OCI-LY3 (cell line): Measurements from ENCODE around the gene RAB31.

Experiments used
- H2AFZ ChIP-seq: fragments of 200-600, 300-600 bp; shearing (Covaris generic); 2 replicates; pipeline ENCODE4 v1.6.0; 2014; ENCODE audit warnings: antibody characterized with exemption, low read depth, low read length
- H3K27ac ChIP-seq: fragments of 200-600, 300-600 bp; sonication (generic); 2 replicates; pipeline ENCODE4 v1.5.1; 2014; ENCODE audit warnings: mild to moderate bottlenecking, low read length, moderate library complexity, mixed read lengths
- H3K27me3 ChIP-seq: fragments of 200-600, 300-600 bp; sonication (generic); 2 replicates; pipeline ENCODE4 v1.6.1; 2014; ENCODE audit warnings: low read depth, low read length, mixed read lengths
- H3K36me3 ChIP-seq: fragments of 200-600, 300-600 bp; sonication (generic); replicated peaks from 2 replicates; pipeline ENCODE3; 2014; ENCODE audit warnings: low read depth, low read length, mixed read lengths
- H3K4me1 ChIP-seq: fragments of 300-600, 200-600 bp; sonication (generic); 2 replicates; pipeline ENCODE4 v1.6.1; 2014; ENCODE audit warnings: low read length, mixed read lengths
- H3K4me2 ChIP-seq: fragments of 200-600, 300-600 bp; sonication (generic); 2 replicates; pipeline ENCODE4 v1.6.1; 2014; ENCODE audit warnings: low read length, mixed read lengths
- H3K4me3 ChIP-seq: fragments of 300-600, 200-600 bp; sonication (generic); 2 replicates; pipeline ENCODE4 v1.5.1; 2014; ENCODE audit warnings: antibody characterized with exemption, mild to moderate bottlenecking, low read length, moderate library complexity
- H3K79me2 ChIP-seq: fragments of 300-600, 200-600 bp; shearing (Covaris generic); 2 replicates; pipeline ENCODE4 v1.6.1; 2014; ENCODE audit warnings: mild to moderate bottlenecking, low read length, mixed read lengths
- H3K9ac ChIP-seq: fragments of 300-600, 200-600 bp; shearing (Covaris generic); 2 replicates; pipeline ENCODE4 v1.6.0; 2014; ENCODE audit warnings: mild to moderate bottlenecking, low read length, moderate library complexity
- H3K9me3 ChIP-seq: fragments of 200-600, 300-600 bp; shearing (Covaris generic); 2 replicates; pipeline ENCODE4 v1.6.1; 2014; ENCODE audit warnings: low read length, mixed read lengths; ENCODE audit not compliant: insufficient read depth
- H4K20me1 ChIP-seq: fragments of 200-600, 300-600 bp; sonication (generic); 2 replicates; pipeline ENCODE4 v1.6.1; 2016; ENCODE audit warnings: low read length, mixed read lengths; ENCODE audit not compliant: insufficient read depth
- CTCF ChIP-seq: fragments of 200-600, 300-600 bp; sonication (generic); IDR thresholded peaks from 2 replicates; pipeline ENCODE4 v1.5.1; 2014; ENCODE audit warnings: antibody characterized with exemption, low read length, low read depth
- EZH2phosphoT487 ChIP-seq: fragments of 200-600 bp; shearing (Covaris generic); IDR thresholded peaks from 2 replicates; pipeline ENCODE4 v1.6.1; 2018; ENCODE audit warnings: antibody characterized with exemption, mixed run types, low read depth

RAB31 gene

GRCh38 chr18:9906481-9906880 is 198.4 kb downstream of the RAB31 start:
- no peak overlapping the region for H2AFZ ChIP-seq
- no peaks in the 10 kb centered on the region for H4K20me1 ChIP-seq
- no peaks in the 10 kb centered on the region for H3K36me3 ChIP-seq
- no peak overlapping the region for H3K4me2 ChIP-seq
- H3K4me1 ChIP-seq, result no peaks in the 10 kb centered on the region
- H3K4me3 ChIP-seq, result no peak overlapping the region
- H3K9me3 ChIP-seq, result no peaks in the 10 kb centered on the region
- TF ChIP-seq CTCF (no peak), EZH2phosphoT487 (no peak)
- no peak overlapping the region for H3K27ac ChIP-seq
- H3K9ac ChIP-seq, result no peak overlapping the region
- no peaks in the 10 kb centered on the region for H3K79me2 ChIP-seq
- H3K27me3 ChIP-seq, result peaks cover 21% of the 10 kb centered on the region

GRCh38 chr18:9907867-9908266 is 199.8 kb downstream of the RAB31 start:
- Histone ChIP-seq H3K27me3 (peaks cover 21% of the 10 kb centered on the region), H3K36me3 (no peaks in the 10 kb centered on the region), H3K4me2 (no peak overlapping the region), H3K4me1 (peaks cover 2% of the 10 kb centered on the region), H3K79me2 (no peaks in the 10 kb centered on the region), H4K20me1 (no peaks in the 10 kb centered on the region), H3K27ac (no peak overlapping the region), H3K4me3 (no peak overlapping the region), H2AFZ (no peak overlapping the region), H3K9me3 (no peaks in the 10 kb centered on the region), H3K9ac (no peak overlapping the region)
- TF ChIP-seq CTCF, result no peak
- no peak for TF ChIP-seq EZH2phosphoT487

GRCh38 chr18:9910071-9910470 is 202.0 kb downstream of the RAB31 start:
- Histone ChIP-seq H3K9me3 (no peaks in the 10 kb centered on the region), H2AFZ (no peak overlapping the region), H3K4me1 (peaks cover 5% of the 10 kb centered on the region), H3K79me2 (peaks cover 11% of the 10 kb centered on the region), H3K27ac (no peak overlapping the region), H3K4me2 (no peak overlapping the region), H4K20me1 (peaks cover 2% of the 10 kb centered on the region), H3K4me3 (no peak overlapping the region), H3K27me3 (peaks cover 21% of the 10 kb centered on the region), H3K9ac (no peak overlapping the region), H3K36me3 (no peaks in the 10 kb centered on the region)
- no peak for TF ChIP-seq EZH2phosphoT487
- no peak for TF ChIP-seq CTCF

- H3K9ac ChIP-seq, result no peak overlapping the region
- H3K27ac ChIP-seq, result no peak overlapping the region
- TF ChIP-seq EZH2phosphoT487, result no peak
- no peak for TF ChIP-seq CTCF
- no peak overlapping the region for H3K4me2 ChIP-seq
- peaks cover 8% of the 10 kb centered on the region for H3K4me1 ChIP-seq
- H3K36me3 ChIP-seq, result no peaks in the 10 kb centered on the region
- H3K9me3 ChIP-seq, result no peaks in the 10 kb centered on the region
- peaks cover 8% of the 10 kb centered on the region for H4K20me1 ChIP-seq
- peaks cover 18% of the 10 kb centered on the region for H3K27me3 ChIP-seq
- H3K79me2 ChIP-seq, result peaks cover 17% of the 10 kb centered on the region
- H3K4me3 ChIP-seq, result no peak overlapping the region
- H2AFZ ChIP-seq, result no peak overlapping the region
These were observed 202.6 kb downstream of the RAB31 start for GRCh38 chr18:9910661-9911060.
